ENCODE data around the gene ADRM1.

DNA sequence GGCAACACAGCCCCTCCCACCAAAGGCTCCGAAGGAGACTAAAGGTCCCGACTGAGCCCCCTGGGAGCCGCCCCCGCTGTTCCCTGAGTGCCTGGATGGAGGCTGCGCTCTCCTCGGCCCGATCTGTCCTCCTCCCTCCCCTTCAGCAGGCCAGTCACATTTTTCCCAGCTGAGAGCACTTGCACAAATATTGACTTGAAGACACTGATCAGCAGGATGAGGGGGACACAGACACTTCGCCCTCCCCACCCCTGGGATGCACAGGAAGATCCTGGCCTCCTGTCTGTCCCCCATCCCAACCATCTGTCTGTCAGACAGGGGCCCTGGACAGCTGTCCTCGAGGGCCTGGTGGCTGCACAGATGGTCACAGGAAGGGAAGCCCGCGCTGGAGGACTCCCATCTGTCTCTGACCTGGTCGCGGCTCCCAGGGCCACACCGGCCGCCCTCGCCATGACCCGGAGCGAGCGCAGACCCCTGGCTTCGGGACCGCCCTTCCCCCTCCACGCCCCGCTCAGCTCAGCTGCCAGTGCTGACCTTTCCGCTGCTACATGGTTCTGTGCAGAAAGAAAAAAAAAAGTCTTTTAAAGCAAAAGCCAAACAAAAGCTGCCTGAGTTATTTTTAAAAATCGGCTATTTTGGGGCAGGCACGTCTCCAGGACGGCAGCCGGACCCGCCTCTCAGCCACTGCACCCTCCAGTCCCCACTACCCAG is 53.2 kb downstream of the ADRM1 start:
- TF ChIP-seq, protein P1, sequence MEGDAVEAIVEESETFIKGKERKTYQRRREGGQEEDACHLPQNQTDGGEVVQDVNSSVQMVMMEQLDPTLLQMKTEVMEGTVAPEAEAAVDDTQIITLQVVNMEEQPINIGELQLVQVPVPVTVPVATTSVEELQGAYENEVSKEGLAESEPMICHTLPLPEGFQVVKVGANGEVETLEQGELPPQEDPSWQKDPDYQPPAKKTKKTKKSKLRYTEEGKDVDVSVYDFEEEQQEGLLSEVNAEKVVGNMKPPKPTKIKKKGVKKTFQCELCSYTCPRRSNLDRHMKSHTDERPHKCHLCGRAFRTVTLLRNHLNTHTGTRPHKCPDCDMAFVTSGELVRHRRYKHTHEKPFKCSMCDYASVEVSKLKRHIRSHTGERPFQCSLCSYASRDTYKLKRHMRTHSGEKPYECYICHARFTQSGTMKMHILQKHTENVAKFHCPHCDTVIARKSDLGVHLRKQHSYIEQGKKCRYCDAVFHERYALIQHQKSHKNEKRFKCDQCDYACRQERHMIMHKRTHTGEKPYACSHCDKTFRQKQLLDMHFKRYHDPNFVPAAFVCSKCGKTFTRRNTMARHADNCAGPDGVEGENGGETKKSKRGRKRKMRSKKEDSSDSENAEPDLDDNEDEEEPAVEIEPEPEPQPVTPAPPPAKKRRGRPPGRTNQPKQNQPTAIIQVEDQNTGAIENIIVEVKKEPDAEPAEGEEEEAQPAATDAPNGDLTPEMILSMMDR (IDR thresholded peaks at IDR 0.05 in 8 of 11, conservative IDR thresholded peaks at IDR 0.05 in 3 of 11), result no peak
- no peak for TF ChIP-seq POLR2A (IDR thresholded peaks at IDR 0.05)

Data from spleen (tissue), 7 donors.